RKO (cell line): Measurements from ENCODE around the gene MPHOSPH8.
"Not testable (repeated sequence)": the region's sequence is repeated elsewhere in the genome, so short reads cannot be mapped to it uniquely, and the experiment has no call there.

Experiments used
- DNase-seq: peaks from one replicate; pipeline ENCODE4 v3.0.0-alpha.2; 2016; ENCODE audit warnings: low spot score

MPHOSPH8 gene

GRCh38 chr13:19685034-19685433 lies 51.6 kb downstream of the MPHOSPH8 start:
- DNase-seq: no peak

- DNase-seq: no peak
Measured at GRCh38 chr13:19685437-19685836, 52.0 kb downstream of the MPHOSPH8 start.

GRCh38 chr13:19691447-19691846 lies 58.0 kb downstream of the MPHOSPH8 start:
- not testable (repeated sequence) for DNase-seq

- no peak for DNase-seq
Measured at GRCh38 chr13:19695428-19695827, 62.0 kb downstream of the MPHOSPH8 start.

- no peak for DNase-seq
Measured at GRCh38 chr13:19695829-19696228, 62.4 kb downstream of the MPHOSPH8 start.

- DNase-seq: not testable (repeated sequence)
Measured at GRCh38 chr13:19700963-19701362, 67.5 kb downstream of the MPHOSPH8 start.

GRCh38 chr13:19701619-19702018 lies 68.2 kb downstream of the MPHOSPH8 start:
- not testable (repeated sequence) for DNase-seq

GRCh38 chr13:19704256-19704655 lies 70.8 kb downstream of the MPHOSPH8 start:
- not testable (repeated sequence) for DNase-seq

- DNase-seq: not testable (repeated sequence)
Measured at GRCh38 chr13:19709039-19709438, 75.6 kb downstream of the MPHOSPH8 start.

GRCh38 chr13:19709782-19710181 lies 76.3 kb downstream of the MPHOSPH8 start:
- DNase-seq: not testable (repeated sequence)

- DNase-seq: peak; percentile 62
Measured at GRCh38 chr13:19713186-19713965, 79.9 kb downstream of the MPHOSPH8 start.

GRCh38 chr13:19720039-19720438 lies 86.6 kb downstream of the MPHOSPH8 start:
- no peak for DNase-seq
